Endothelial cell of umbilical vein (primary cell): ENCODE data around the gene ETNK1. TPM values are rescaled to one million over a fixed set of nuclear protein-coding genes. Genes with fewer than 3 reads are reported as not detected.
A peak's percentile ranks its signal among the peaks of the same experiment; 100 is the strongest.

ENCODE experiments used
- BruUV-seq: library from RNA; stranded (reverse); fragments of 400-500 nt; replicated peaks from 2 replicates; lab custom pipeline; 2021; lab: Mats Ljungman, UMichigan
- CTCF ChIA-PET: fragments of 300-600, 350-600 bp; sonication (Branson Sonifier 250); formaldehyde crosslinking; loops from one replicate; lab custom pipeline; 2021; ENCODE audit warnings: antibody characterized with exemption, inconsistent platforms; lab: Charles Lee
- POLR2A ChIA-PET: fragments of 300-600, 350-600 bp; sonication (Branson Sonifier 250); formaldehyde crosslinking; loops from one replicate; lab custom pipeline; 2021; ENCODE audit warnings: antibody characterized with exemption, inconsistent platforms; lab: Charles Lee
- DNase-seq: peaks from one replicate; pipeline ENCODE4 v3.0.0-alpha.2; 2011; ENCODE audit warnings: low read depth, low spot score
- FAIRE-seq: peaks from 2 replicates; lab custom pipeline; 2011; peaks lifted over from hg19 to GRCh38; lab: Jason Lieb, UNC
- H2AFZ ChIP-seq: 2 replicates; pipeline ENCODE4 v1.6.0; 2012; ENCODE audit warnings: low read depth, low read length, control low read depth, inconsistent platforms
- H3K27ac ChIP-seq: 2 replicates; pipeline ENCODE4 v1.5.1; 2011; ENCODE audit warnings: low read depth, mild to moderate bottlenecking, control low read depth, low read length, moderate library complexity; ENCODE audit not compliant: insufficient read depth
- H3K27me3 ChIP-seq, 2 experiments: 2 replicates each; pipeline versions ENCODE4 v1.6.0 to v1.6.1; 2011; ENCODE audit warnings: low read length in 2 of 2, mixed read lengths in 1 of 2; ENCODE audit not compliant: control insufficient read depth in 2 of 2, insufficient read depth in 2 of 2
- H3K36me3 ChIP-seq, 2 experiments: 2 replicates in 1 of 2; 3 replicates in 1 of 2; pipeline ENCODE4 v1.5.1; 2011; ENCODE audit warnings: low read length in 2 of 2, mild to moderate bottlenecking in 1 of 2, moderate library complexity in 1 of 2; ENCODE audit not compliant: control insufficient read depth in 2 of 2, insufficient read depth in 2 of 2; ENCODE audit errors: extremely low read depth in 1 of 2
- H3K4me1 ChIP-seq: 3 replicates; pipeline ENCODE4 v1.5.1; 2011; ENCODE audit warnings: mild to moderate bottlenecking, low read length; ENCODE audit not compliant: control insufficient read depth, insufficient read depth; ENCODE audit errors: extremely low read depth
- H3K4me2 ChIP-seq: 2 replicates; pipeline ENCODE4 v1.6.1; 2011; ENCODE audit warnings: low read length, control low read depth, mixed read lengths; ENCODE audit not compliant: insufficient read depth
- H3K4me3 ChIP-seq, 3 experiments: fragments of 200-600 bp in 1 of 3; sonication (generic), shearing (Covaris generic) in 1 of 3; replicated peaks in 1 of 3; 2 replicates each; pipeline ENCODE4 v1.5.1; 2011 to 2016; ENCODE audit warnings: control low read depth in 3 of 3, low read length in 3 of 3, mild to moderate bottlenecking in 2 of 3, inconsistent platforms in 1 of 3, low read depth in 1 of 3, moderate library complexity in 1 of 3; ENCODE audit not compliant: insufficient read depth in 1 of 3
- H3K79me2 ChIP-seq: 2 replicates; pipeline ENCODE4 v1.6.0; 2012; ENCODE audit warnings: low read length, inconsistent platforms; ENCODE audit not compliant: control insufficient read depth, insufficient read depth
- H3K9ac ChIP-seq: replicated peaks from 2 replicates; pipeline ENCODE3; 2011; ENCODE audit warnings: low read length, control low read depth; ENCODE audit not compliant: insufficient read depth; ENCODE audit errors: extremely low read depth
- H3K9me1 ChIP-seq: replicated peaks from 3 replicates; pipeline ENCODE4 v1.6.0; 2011; ENCODE audit warnings: mild to moderate bottlenecking, low read length; ENCODE audit not compliant: control insufficient read depth, insufficient read depth; ENCODE audit errors: extremely low read depth
- H3K9me3 ChIP-seq: replicated peaks from 2 replicates; pipeline ENCODE4 v1.5.1; 2012; ENCODE audit warnings: low read length, inconsistent platforms; ENCODE audit not compliant: control insufficient read depth, insufficient read depth
- H4K20me1 ChIP-seq: replicated peaks from 2 replicates; pipeline ENCODE3; 2011; ENCODE audit warnings: mild to moderate bottlenecking, low read length; ENCODE audit not compliant: control insufficient read depth, insufficient read depth; ENCODE audit errors: extremely low read depth
- CTCF ChIP-seq, 2 donors: IDR thresholded peaks; 1 replicate in 1 of 2; 2 replicates in 1 of 2; pipeline ENCODE4 v1.5.1; 2011; ENCODE audit warnings: low read length in 2 of 2, mild to moderate bottlenecking in 2 of 2, moderate library complexity in 2 of 2, control low read depth in 1 of 2, inconsistent platforms in 1 of 2, low read depth in 1 of 2; ENCODE audit not compliant: insufficient read depth in 1 of 2; ENCODE audit errors: extremely low read depth in 1 of 2
- EZH2 ChIP-seq: IDR thresholded peaks from 2 replicates; pipeline ENCODE4 v1.6.1; 2012; ENCODE audit warnings: borderline replicate concordance, low read depth, mild to moderate bottlenecking, moderate library complexity, low read length, inconsistent platforms; ENCODE audit not compliant: severe bottlenecking
- FOS ChIP-seq: IDR thresholded peaks from 2 replicates; pipeline ENCODE4 v1.6.1; 2011; ENCODE audit warnings: mild to moderate bottlenecking, low read length, moderate library complexity, borderline replicate concordance; ENCODE audit not compliant: insufficient read depth
- GATA2 ChIP-seq: IDR thresholded peaks from 2 replicates; pipeline ENCODE4 v1.7.0; 2011; ENCODE audit warnings: low read depth, mild to moderate bottlenecking, moderate library complexity, mixed read lengths, low read length; ENCODE audit not compliant: insufficient read length, insufficient read depth
- JUN ChIP-seq: IDR thresholded peaks from 2 replicates; pipeline ENCODE4 v1.6.1; 2011; ENCODE audit warnings: borderline replicate concordance, low read depth; ENCODE audit not compliant: insufficient read length, insufficient read depth
- MAX ChIP-seq: IDR thresholded peaks from 2 replicates; pipeline ENCODE4 v1.6.1; 2011; ENCODE audit not compliant: insufficient read depth, insufficient read length
- MYC ChIP-seq: IDR thresholded peaks from one replicate; pipeline ENCODE4 v1.6.1; 2011; ENCODE audit warnings: mild to moderate bottlenecking, low read depth, low read length
- POLR2A ChIP-seq: IDR thresholded peaks from 2 replicates; pipeline ENCODE4 v1.6.1; 2012; ENCODE audit warnings: low read depth, mild to moderate bottlenecking, control low read depth, low read length
- POLR2AphosphoS5 ChIP-seq: IDR thresholded peaks from 2 replicates; pipeline ENCODE4 v1.6.1; 2012; ENCODE audit warnings: low read depth, mild to moderate bottlenecking, control low read depth, low read length, moderate library complexity; ENCODE audit not compliant: insufficient read depth
- dilution Hi-C: fragments of 300-500 bp; cut with MboI; formaldehyde crosslinking; loops from one replicate; pipeline ENCODE4 v1.15.0; 2019; ENCODE audit warnings: low sequenced_read_pairs; ENCODE audit not compliant: extremely low pct_ligation_motif_present
- intact Hi-C: fragments of 100-400 bp; cut with micrococcal nuclease; formaldehyde crosslinking; loops from one replicate; pipeline ENCODE4 v1.10.0; 2022
- polyA plus RNA-seq, 4 experiments: library from polyadenylated mRNA; depleted of rRNA in 3 of 4; stranded (reverse) in 3 of 4; unstranded in 1 of 4; fragments of >200 nt; gene quantifications; 2 replicates each; pipeline versions ENCODE4 v1.2.1 to v1.2.3, GENCODE V29; 2011 to 2012; ENCODE audit warnings: missing spikeins in 1 of 4
- total RNA-seq: library from RNA; stranded (reverse); gene quantifications from 2 replicates; pipeline ENCODE4 v1.2.3, GENCODE V29; 2021

The ETNK1 gene
- total and polyA plus RNA-seq, 2 donors (not counting 3 experiments of a cell fraction or from before 2014, with no cell fraction given), result 11.4 to 68.4 TPM

- H3K4me2 ChIP-seq, result peak overlapping the region; percentile 74
- no peaks in the 10 kb centered on the region for H3K9me1 ChIP-seq
- peaks cover 29% of the 10 kb centered on the region for H3K4me1 ChIP-seq
- H3K79me2 ChIP-seq, result peaks cover 44% of the 10 kb centered on the region
- dilution Hi-C loops, result no loop called here
- no peak for DNase-seq
- TSS peak; percentile 91 for BruUV-seq
- H2AFZ ChIP-seq, result peak overlapping the region; percentile 94
- intact Hi-C loops, result loop anchor here (2.0 to 10.0 kb wide), 2 partner anchors 96 to 580 kb away; partner anchors contain the start of gene CMAS
- H3K27me3 ChIP-seq, result peaks cover 4 to 6% of the 10 kb centered on the region in 2 experiments
- peak overlapping the region; percentile 91 for H3K9ac ChIP-seq
- no peak for FAIRE-seq
- POLR2A ChIA-PET, result interaction anchor here (1.2 to 1.4 kb wide), 3 partner anchors 11 to 80 kb away, joined by 4 to 10 read pairs (median 5); partner anchors contain the start of gene C2CD5
- H3K9me3 ChIP-seq, result no peaks in the 10 kb centered on the region
- no peaks in the 10 kb centered on the region for H3K36me3 ChIP-seq
- H3K4me3 ChIP-seq, result peak overlapping the region in 2 of 3 experiments; percentile 81 to 96
- H4K20me1 ChIP-seq, result peaks cover 7% of the 10 kb centered on the region
- CTCF ChIA-PET, result interaction anchor here (1.0 to 1.5 kb wide), 4 partner anchors 60 to 118 kb away, joined by 3 to 12 read pairs (median 5); partner anchors contain the start of gene C2CD5
- H3K27ac ChIP-seq, result peak overlapping the region; percentile 72
- no peak for TF ChIP-seq GATA2
- TF ChIP-seq POLR2AphosphoS5, result no peak
- TF ChIP-seq JUN, result no peak
- TF ChIP-seq CTCF (IDR thresholded peaks at IDR 0.05; ENCODE audit: extremely low read depth in 1 of 2, insufficient read depth in 1 of 2, low read depth in 1 of 2, low read length in 2 of 2), result no peak
- no peak for TF ChIP-seq FOS
- no peak for TF ChIP-seq EZH2
- TF ChIP-seq MYC, result no peak
- no peak for TF ChIP-seq MAX
- TF ChIP-seq POLR2A, result no peak
These were observed 462 bp upstream of the ETNK1 start for GRCh38 chr12:22624548-22624869.
